Measurements from ENCODE around the gene CFB. TPM values are rescaled to one million over a fixed set of nuclear protein-coding genes. Genes with fewer than 3 reads are reported as not detected.

The CFB gene
- total and polyA plus RNA-seq, 2 of the 13 experiments (the other 11 are each of a cell fraction or from before 2014, with no cell fraction given), result 171 to 513 TPM

DNA sequence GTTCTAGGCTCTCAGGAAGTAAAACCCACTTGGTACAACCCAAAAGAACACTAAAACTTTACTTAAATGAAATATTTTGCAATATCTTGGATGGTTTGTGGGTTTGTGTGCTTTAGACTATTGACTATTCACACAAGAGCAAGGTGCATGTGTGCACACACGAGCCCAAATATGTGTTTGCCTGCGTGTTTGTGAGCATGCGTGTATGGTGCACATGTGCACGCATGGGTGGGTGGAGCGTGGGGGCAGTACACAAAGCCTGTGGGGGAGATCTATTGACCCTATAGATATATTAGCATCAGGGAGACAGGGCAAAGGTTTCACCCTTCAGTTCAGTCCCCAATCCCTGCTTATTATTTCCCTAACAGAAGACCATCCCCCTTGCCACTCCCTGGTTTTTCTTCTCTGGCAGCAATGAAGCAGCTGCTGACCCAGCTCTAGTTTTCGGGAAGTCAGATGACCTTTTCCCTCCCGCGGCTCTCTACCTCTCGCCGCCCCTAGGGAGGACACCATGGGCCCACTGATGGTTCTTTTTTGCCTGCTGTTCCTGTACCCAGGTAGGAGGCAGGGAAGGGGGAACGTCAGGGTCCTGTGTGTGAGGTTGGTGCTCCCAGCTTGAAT lies 18.5 kb upstream of the CFB start, which contains the start of gene C2 (continued):
- TF ChIP-seq, protein P1, sequence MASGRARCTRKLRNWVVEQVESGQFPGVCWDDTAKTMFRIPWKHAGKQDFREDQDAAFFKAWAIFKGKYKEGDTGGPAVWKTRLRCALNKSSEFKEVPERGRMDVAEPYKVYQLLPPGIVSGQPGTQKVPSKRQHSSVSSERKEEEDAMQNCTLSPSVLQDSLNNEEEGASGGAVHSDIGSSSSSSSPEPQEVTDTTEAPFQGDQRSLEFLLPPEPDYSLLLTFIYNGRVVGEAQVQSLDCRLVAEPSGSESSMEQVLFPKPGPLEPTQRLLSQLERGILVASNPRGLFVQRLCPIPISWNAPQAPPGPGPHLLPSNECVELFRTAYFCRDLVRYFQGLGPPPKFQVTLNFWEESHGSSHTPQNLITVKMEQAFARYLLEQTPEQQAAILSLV (CRISPR knock-in tag; IDR thresholded peaks at IDR 0.05; ENCODE audit: borderline replicate concordance), result 0 out of 2 replicates have a peak, but pooled peaks have one; percentile 67
- TF ChIP-seq KAT7 (CRISPR knock-in tag; IDR thresholded peaks at IDR 0.05; ENCODE audit: borderline replicate concordance), result peak; percentile 72
- no peak; the same call in 1 of the 2 replicates for TF ChIP-seq ZBTB7A (CRISPR knock-in tag; IDR thresholded peaks at IDR 0.05)
- peak; percentile 75 for TF ChIP-seq ZNF883 (CRISPR knock-in tag; IDR thresholded peaks at IDR 0.05; ENCODE audit: not compliant biosample characterization)
- TF ChIP-seq ZNF337 (CRISPR knock-in tag; IDR thresholded peaks at IDR 0.05; ENCODE audit: borderline replicate concordance, low read depth), result no peak
- TF ChIP-seq ATF1 (CRISPR knock-in tag; IDR thresholded peaks at IDR 0.05), result peak; percentile 79
- TF ChIP-seq ZNF777 (CRISPR knock-in tag; IDR thresholded peaks at IDR 0.05), result no peak
- peak; percentile 5; the same call in 1 of the 2 replicates for TF ChIP-seq ZBTB38 (CRISPR knock-in tag; IDR thresholded peaks at IDR 0.05)
- TF ChIP-seq, protein P2, sequence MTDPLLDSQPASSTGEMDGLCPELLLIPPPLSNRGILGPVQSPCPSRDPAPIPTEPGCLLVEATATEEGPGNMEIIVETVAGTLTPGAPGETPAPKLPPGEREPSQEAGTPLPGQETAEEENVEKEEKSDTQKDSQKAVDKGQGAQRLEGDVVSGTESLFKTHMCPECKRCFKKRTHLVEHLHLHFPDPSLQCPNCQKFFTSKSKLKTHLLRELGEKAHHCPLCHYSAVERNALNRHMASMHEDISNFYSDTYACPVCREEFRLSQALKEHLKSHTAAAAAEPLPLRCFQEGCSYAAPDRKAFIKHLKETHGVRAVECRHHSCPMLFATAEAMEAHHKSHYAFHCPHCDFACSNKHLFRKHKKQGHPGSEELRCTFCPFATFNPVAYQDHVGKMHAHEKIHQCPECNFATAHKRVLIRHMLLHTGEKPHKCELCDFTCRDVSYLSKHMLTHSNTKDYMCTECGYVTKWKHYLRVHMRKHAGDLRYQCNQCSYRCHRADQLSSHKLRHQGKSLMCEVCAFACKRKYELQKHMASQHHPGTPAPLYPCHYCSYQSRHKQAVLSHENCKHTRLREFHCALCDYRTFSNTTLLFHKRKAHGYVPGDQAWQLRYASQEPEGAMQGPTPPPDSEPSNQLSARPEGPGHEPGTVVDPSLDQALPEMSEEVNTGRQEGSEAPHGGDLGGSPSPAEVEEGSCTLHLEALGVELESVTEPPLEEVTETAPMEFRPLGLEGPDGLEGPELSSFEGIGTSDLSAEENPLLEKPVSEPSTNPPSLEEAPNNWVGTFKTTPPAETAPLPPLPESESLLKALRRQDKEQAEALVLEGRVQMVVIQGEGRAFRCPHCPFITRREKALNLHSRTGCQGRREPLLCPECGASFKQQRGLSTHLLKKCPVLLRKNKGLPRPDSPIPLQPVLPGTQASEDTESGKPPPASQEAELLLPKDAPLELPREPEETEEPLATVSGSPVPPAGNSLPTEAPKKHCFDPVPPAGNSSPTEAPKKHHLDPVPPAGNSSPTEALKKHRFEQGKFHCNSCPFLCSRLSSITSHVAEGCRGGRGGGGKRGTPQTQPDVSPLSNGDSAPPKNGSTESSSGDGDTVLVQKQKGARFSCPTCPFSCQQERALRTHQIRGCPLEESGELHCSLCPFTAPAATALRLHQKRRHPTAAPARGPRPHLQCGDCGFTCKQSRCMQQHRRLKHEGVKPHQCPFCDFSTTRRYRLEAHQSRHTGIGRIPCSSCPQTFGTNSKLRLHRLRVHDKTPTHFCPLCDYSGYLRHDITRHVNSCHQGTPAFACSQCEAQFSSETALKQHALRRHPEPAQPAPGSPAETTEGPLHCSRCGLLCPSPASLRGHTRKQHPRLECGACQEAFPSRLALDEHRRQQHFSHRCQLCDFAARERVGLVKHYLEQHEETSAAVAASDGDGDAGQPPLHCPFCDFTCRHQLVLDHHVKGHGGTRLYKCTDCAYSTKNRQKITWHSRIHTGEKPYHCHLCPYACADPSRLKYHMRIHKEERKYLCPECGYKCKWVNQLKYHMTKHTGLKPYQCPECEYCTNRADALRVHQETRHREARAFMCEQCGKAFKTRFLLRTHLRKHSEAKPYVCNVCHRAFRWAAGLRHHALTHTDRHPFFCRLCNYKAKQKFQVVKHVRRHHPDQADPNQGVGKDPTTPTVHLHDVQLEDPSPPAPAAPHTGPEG (CRISPR knock-in tag; IDR thresholded peaks at IDR 0.05), result no peak
- no peak for TF ChIP-seq HNRNPK (IDR thresholded peaks at IDR 0.05; ENCODE audit: low read depth, low read length, poor library complexity, severe bottlenecking)
- TF ChIP-seq ZNF766 (CRISPR knock-in tag; IDR thresholded peaks at IDR 0.05; ENCODE audit: borderline replicate concordance), result peak; percentile 39; the same call in 1 of the 2 replicates
- TF ChIP-seq, protein P3, sequence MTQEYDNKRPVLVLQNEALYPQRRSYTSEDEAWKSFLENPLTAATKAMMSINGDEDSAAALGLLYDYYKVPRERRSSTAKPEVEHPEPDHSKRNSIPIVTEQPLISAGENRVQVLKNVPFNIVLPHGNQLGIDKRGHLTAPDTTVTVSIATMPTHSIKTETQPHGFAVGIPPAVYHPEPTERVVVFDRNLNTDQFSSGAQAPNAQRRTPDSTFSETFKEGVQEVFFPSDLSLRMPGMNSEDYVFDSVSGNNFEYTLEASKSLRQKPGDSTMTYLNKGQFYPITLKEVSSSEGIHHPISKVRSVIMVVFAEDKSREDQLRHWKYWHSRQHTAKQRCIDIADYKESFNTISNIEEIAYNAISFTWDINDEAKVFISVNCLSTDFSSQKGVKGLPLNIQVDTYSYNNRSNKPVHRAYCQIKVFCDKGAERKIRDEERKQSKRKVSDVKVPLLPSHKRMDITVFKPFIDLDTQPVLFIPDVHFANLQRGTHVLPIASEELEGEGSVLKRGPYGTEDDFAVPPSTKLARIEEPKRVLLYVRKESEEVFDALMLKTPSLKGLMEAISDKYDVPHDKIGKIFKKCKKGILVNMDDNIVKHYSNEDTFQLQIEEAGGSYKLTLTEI (CRISPR knock-in tag; conservative IDR thresholded peaks at IDR 0.05), result no peak
- peak; percentile 92; the same call in 1 of the 2 replicates for TF ChIP-seq HDAC1 (CRISPR knock-in tag; IDR thresholded peaks at IDR 0.05)
- peak; percentile 94 for TF ChIP-seq MTA1 (CRISPR knock-in tag; IDR thresholded peaks at IDR 0.05; ENCODE audit: borderline replicate concordance)
- TF ChIP-seq, protein P4, sequence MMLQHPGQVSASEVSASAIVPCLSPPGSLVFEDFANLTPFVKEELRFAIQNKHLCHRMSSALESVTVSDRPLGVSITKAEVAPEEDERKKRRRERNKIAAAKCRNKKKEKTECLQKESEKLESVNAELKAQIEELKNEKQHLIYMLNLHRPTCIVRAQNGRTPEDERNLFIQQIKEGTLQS (CRISPR knock-in tag; IDR thresholded peaks at IDR 0.05), result no peak
- TF ChIP-seq MEF2D (CRISPR knock-in tag; IDR thresholded peaks at IDR 0.05), result peak; percentile 86
- peak; percentile 79 for TF ChIP-seq ZEB1 (IDR thresholded peaks at IDR 0.05; ENCODE audit: insufficient replicate concordance, low read depth)
- peak; percentile 94; the same call in 1 of the 2 replicates for TF ChIP-seq FOXK1 (CRISPR knock-in tag; IDR thresholded peaks at IDR 0.05; ENCODE audit: borderline replicate concordance, low read depth)
- TF ChIP-seq SIN3A (IDR thresholded peaks at IDR 0.05; ENCODE audit: borderline replicate concordance, low read depth, low read length), result no peak
